Ishikawa (cell line): ENCODE measurements around the gene AK9.

ENCODE experiments used
- CEBPB ChIP-seq: IDR thresholded peaks from 2 replicates; pipeline ENCODE4 v1.6.1; 2012
- CREB1 ChIP-seq: IDR thresholded peaks from 2 replicates; pipeline ENCODE4 v1.6.1; 2012; ENCODE audit warnings: low read depth
- EGR1 ChIP-seq: IDR thresholded peaks from 2 replicates; pipeline ENCODE4 v1.6.1; 2012
- EP300 ChIP-seq: IDR thresholded peaks from 2 replicates; pipeline ENCODE4 v1.6.1; 2012; ENCODE audit warnings: borderline replicate concordance
- FOXM1 ChIP-seq: IDR thresholded peaks from 2 replicates; pipeline ENCODE4 v1.6.1; 2012; ENCODE audit warnings: low read depth, borderline replicate concordance
- NFIC ChIP-seq: IDR thresholded peaks from 2 replicates; pipeline ENCODE4 v1.6.1; 2012
- RAD21 ChIP-seq: IDR thresholded peaks from 2 replicates; pipeline ENCODE4 v1.6.1; 2012; ENCODE audit warnings: low read depth
- TAF1 ChIP-seq: IDR thresholded peaks from 2 replicates; pipeline ENCODE4 v1.6.1; 2012; ENCODE audit warnings: low read depth, mild to moderate bottlenecking
- TCF12 ChIP-seq: IDR thresholded peaks from 2 replicates; pipeline ENCODE4 v1.6.1; 2012; ENCODE audit warnings: low read depth
- TEAD4 ChIP-seq: IDR thresholded peaks from 2 replicates; pipeline ENCODE4 v1.6.1; 2012
- USF1 ChIP-seq: IDR thresholded peaks from 2 replicates; pipeline ENCODE4 v1.6.1; 2012
- YY1 ChIP-seq: IDR thresholded peaks from 2 replicates; pipeline ENCODE4 v1.6.1; 2012; ENCODE audit warnings: low read depth
- ZBTB7A ChIP-seq: IDR thresholded peaks from 2 replicates; pipeline ENCODE4 v1.6.1; 2012; ENCODE audit warnings: low read depth
- TF ChIP-seq, protein P1 (sequence below): IDR thresholded peaks from 2 replicates; pipeline ENCODE4 v1.6.1; 2012; ENCODE audit warnings: low read depth, mild to moderate bottlenecking
- TF ChIP-seq, protein P2 (sequence below): IDR thresholded peaks from 2 replicates; pipeline ENCODE4 v1.6.1; 2012

The AK9 gene

DNA sequence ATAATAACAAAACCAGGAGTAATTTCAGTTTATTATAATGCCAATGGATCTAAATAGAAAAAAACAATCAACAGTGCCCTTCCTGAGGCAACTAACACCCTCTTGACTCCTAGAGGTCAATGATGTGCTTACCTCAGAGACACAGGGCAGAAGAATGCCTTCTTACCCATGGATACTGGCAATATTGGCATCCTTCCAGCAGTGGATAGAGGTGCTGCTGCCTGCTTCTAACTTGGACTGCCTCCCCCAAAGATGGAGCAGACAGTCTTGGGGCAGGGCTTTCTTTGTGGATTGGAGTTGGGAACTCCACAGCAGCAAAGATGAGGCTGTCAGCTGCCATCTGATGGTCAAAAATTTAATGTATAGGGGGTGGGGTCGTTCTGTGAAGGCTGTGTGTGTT is 78.7 kb downstream of the AK9 start:
- TF ChIP-seq NFIC, result peak; percentile 23; the same call in 1 of the 2 replicates
- TF ChIP-seq EGR1, result no peak

GRCh38 chr6:109611502-109611901 is 79.5 kb downstream of the AK9 start:
- no peak for TF ChIP-seq RAD21
- TF ChIP-seq TCF12, result no peak
- no peak for TF ChIP-seq EGR1
- TF ChIP-seq YY1, result no peak
- no peak for TF ChIP-seq EP300
- no peak for TF ChIP-seq NFIC
- TF ChIP-seq, protein P1, sequence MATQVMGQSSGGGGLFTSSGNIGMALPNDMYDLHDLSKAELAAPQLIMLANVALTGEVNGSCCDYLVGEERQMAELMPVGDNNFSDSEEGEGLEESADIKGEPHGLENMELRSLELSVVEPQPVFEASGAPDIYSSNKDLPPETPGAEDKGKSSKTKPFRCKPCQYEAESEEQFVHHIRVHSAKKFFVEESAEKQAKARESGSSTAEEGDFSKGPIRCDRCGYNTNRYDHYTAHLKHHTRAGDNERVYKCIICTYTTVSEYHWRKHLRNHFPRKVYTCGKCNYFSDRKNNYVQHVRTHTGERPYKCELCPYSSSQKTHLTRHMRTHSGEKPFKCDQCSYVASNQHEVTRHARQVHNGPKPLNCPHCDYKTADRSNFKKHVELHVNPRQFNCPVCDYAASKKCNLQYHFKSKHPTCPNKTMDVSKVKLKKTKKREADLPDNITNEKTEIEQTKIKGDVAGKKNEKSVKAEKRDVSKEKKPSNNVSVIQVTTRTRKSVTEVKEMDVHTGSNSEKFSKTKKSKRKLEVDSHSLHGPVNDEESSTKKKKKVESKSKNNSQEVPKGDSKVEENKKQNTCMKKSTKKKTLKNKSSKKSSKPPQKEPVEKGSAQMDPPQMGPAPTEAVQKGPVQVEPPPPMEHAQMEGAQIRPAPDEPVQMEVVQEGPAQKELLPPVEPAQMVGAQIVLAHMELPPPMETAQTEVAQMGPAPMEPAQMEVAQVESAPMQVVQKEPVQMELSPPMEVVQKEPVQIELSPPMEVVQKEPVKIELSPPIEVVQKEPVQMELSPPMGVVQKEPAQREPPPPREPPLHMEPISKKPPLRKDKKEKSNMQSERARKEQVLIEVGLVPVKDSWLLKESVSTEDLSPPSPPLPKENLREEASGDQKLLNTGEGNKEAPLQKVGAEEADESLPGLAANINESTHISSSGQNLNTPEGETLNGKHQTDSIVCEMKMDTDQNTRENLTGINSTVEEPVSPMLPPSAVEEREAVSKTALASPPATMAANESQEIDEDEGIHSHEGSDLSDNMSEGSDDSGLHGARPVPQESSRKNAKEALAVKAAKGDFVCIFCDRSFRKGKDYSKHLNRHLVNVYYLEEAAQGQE, result no peak
- TF ChIP-seq, protein P2, sequence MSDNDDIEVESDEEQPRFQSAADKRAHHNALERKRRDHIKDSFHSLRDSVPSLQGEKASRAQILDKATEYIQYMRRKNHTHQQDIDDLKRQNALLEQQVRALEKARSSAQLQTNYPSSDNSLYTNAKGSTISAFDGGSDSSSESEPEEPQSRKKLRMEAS, result no peak
- TF ChIP-seq ZBTB7A, result no peak
- no peak for TF ChIP-seq TAF1
- no peak for TF ChIP-seq FOXM1
- no peak for TF ChIP-seq TEAD4
- TF ChIP-seq USF1, result no peak

GRCh38 chr6:109610590-109610989 is 80.4 kb downstream of the AK9 start:
- TF ChIP-seq NFIC (no peak), TAF1 (no peak), YY1 (no peak), USF1 (no peak), TEAD4 (no peak), ZBTB7A (no peak), EGR1 (no peak), FOXM1 (no peak), CREB1 (no peak), EP300 (no peak), RAD21 (no peak), CEBPB (no peak), TCF12 (no peak)
- TF ChIP-seq, protein P1, result no peak
- TF ChIP-seq, protein P2, result no peak

DNA sequence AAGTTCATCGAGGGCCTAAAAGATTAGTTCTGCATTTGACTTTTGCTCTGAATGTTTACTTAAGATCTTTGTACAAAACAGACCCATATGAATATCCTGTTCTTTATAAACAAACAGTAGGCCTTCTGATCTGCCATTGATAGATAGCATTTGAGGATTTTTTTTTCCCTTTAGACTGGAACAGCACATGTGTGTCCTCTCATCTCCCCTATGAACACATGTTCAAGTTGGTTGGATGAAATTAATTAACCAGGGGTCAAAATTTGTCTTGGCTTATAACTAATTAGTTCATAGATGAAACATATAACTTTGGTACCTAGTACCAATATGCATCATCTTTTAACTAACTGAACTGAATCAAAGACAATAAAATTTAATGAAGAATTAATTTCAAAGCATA is 81.3 kb downstream of the AK9 start:
- TF ChIP-seq USF1 (no peak), CEBPB (no peak), RAD21 (no peak), TEAD4 (no peak), EP300 (no peak), NFIC (no peak), TAF1 (no peak), FOXM1 (no peak), YY1 (no peak), CREB1 (no peak)

GRCh38 chr6:109606359-109606758 is 84.6 kb downstream of the AK9 start:
- TF ChIP-seq, protein P1, result no peak
- no peak for TF ChIP-seq YY1
- no peak for TF ChIP-seq ZBTB7A
- no peak for TF ChIP-seq NFIC
- TF ChIP-seq CREB1, result no peak
- TF ChIP-seq TAF1, result no peak
- TF ChIP-seq EGR1, result no peak
- no peak for TF ChIP-seq FOXM1
- no peak for TF ChIP-seq USF1
- no peak for TF ChIP-seq TCF12
- no peak for TF ChIP-seq TEAD4
- no peak for TF ChIP-seq RAD21
- TF ChIP-seq, protein P2, result no peak
- no peak for TF ChIP-seq CEBPB
- TF ChIP-seq EP300, result no peak
